OCI-LY7 (cell line): Measurements from ENCODE around the gene NPAS2.

Source experiments
- CTCF ChIP-seq: fragments of 200-600 bp; sonication (generic); conservative IDR thresholded peaks from 2 replicates; pipeline ENCODE4 v1.5.1; 2014; ENCODE audit warnings: mild to moderate bottlenecking, antibody characterized with exemption, low read length, moderate library complexity, mixed read lengths
- EZH2phosphoT487 ChIP-seq: fragments of 200-600 bp; sonication (generic); IDR thresholded peaks from 2 replicates; pipeline ENCODE4 v1.6.1; 2018; ENCODE audit warnings: low read depth, borderline replicate concordance, mild to moderate bottlenecking, mixed run types, antibody characterized with exemption, low read length, moderate library complexity, mixed read lengths

GRCh38 chr2:100954044-100954420 is 134.1 kb downstream of the NPAS2 start:
- TF ChIP-seq CTCF (no peak), EZH2phosphoT487 (no peak)
